ENCODE data around the gene MAMDC2.

GRCh38 chr9:70046274-70047070 is 2.8 kb downstream of the MAMDC2 start:
- TF ChIP-seq POLR2A (IDR thresholded peaks at IDR 0.05) (no peak), CTCF (IDR thresholded peaks at IDR 0.05) (no peak), EP300 (IDR thresholded peaks at IDR 0.05) (no peak)

Data from ovary (tissue), 3 donors.